ENCODE results near the gene RPRML.

DNA sequence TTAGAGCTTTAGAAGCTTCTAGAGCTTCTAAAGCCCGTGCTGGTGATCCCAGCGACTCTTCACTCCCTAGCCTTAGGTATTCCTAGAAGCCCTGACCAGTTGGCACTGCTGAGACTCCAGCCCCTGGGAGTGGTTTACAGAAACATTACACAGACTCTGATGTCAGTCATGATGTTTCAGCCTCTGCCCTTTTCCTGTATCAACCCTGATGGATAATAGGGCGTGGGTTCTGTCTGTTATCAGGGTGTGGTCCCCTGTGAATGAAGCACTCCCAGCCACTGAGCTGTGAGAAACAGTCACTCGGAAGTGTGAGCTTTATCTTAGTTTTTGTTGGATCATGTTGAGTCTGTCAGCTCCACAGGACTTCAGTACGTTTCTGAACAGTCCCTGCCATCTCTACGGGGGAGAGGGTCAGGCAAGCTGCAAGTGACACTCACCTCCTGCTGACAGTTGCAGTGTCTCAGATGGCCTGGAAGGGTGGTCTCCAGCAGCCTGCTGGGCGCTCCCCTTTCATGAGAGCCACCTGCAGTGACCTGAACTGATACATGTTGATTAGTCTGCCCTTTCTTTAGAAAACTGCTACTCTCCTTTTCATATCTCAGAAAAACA is 43.3 kb downstream of the RPRML start:
- no peak for TF ChIP-seq FOXA1 (IDR thresholded peaks at IDR 0.05)
- TF ChIP-seq ARNT (IDR thresholded peaks at IDR 0.05) = no peak
- TF ChIP-seq TARDBP (IDR thresholded peaks at IDR 0.05) = no peak
- TF ChIP-seq FOXM1 (IDR thresholded peaks at IDR 0.05; ENCODE audit: borderline replicate concordance) = no peak
- TF ChIP-seq BHLHE40 (IDR thresholded peaks at IDR 0.05; ENCODE audit: borderline replicate concordance) = no peak
- no peak for TF ChIP-seq FOXK2 (IDR thresholded peaks at IDR 0.05)
- TF ChIP-seq SP1 (IDR thresholded peaks at IDR 0.05) = no peak
- TF ChIP-seq ELF4 (IDR thresholded peaks at IDR 0.05) = no peak
- TF ChIP-seq, protein P1, sequence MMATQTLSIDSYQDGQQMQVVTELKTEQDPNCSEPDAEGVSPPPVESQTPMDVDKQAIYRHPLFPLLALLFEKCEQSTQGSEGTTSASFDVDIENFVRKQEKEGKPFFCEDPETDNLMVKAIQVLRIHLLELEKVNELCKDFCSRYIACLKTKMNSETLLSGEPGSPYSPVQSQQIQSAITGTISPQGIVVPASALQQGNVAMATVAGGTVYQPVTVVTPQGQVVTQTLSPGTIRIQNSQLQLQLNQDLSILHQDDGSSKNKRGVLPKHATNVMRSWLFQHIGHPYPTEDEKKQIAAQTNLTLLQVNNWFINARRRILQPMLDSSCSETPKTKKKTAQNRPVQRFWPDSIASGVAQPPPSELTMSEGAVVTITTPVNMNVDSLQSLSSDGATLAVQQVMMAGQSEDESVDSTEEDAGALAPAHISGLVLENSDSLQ (IDR thresholded peaks at IDR 0.05) = no peak
- TF ChIP-seq LEF1 (IDR thresholded peaks at IDR 0.05; ENCODE audit: borderline replicate concordance) = no peak
- TF ChIP-seq SUZ12 (IDR thresholded peaks at IDR 0.05) = no peak
- TF ChIP-seq NFRKB (IDR thresholded peaks at IDR 0.05) = no peak
- no peak for TF ChIP-seq L3MBTL2 (conservative IDR thresholded peaks at IDR 0.05)
